HG03558 (cell line): Measurements from ENCODE around the gene MATCAP1.

Source experiments
- ATAC-seq: cut with Tn5 transposase; IDR thresholded peaks from one replicate; pipeline ENCODE4 v1.9.1; 2021; ENCODE audit warnings: moderate number of reproducible peaks; ENCODE audit not compliant: unreplicated experiment; ENCODE audit errors: extremely low read depth

Gene MATCAP1

GRCh38 chr16:67208154-67208896 lies 24.6 kb upstream of the MATCAP1 start:
- no peak for ATAC-seq

GRCh38 chr16:67207249-67208091 lies 23.7 kb upstream of the MATCAP1 start:
- no peak for ATAC-seq

GRCh38 chr16:67206838-67207248 lies 23.1 kb upstream of the MATCAP1 start:
- ATAC-seq, result no peak

GRCh38 chr16:67206129-67206837 lies 22.5 kb upstream of the MATCAP1 start:
- ATAC-seq, result no peak

- ATAC-seq, result no peak
Measured at GRCh38 chr16:67204076-67204475, 20.3 kb upstream of the MATCAP1 start.

- ATAC-seq, result no peak
Measured at GRCh38 chr16:67202956-67203493, 19.3 kb upstream of the MATCAP1 start.

- no peak for ATAC-seq
Measured at GRCh38 chr16:67202426-67202825, 18.7 kb upstream of the MATCAP1 start.

- ATAC-seq, result no peak
Measured at GRCh38 chr16:67201411-67202345, 17.9 kb upstream of the MATCAP1 start.

- ATAC-seq, result no peak
Measured at GRCh38 chr16:67200491-67200890, 16.7 kb upstream of the MATCAP1 start.

GRCh38 chr16:67199808-67200198 lies 16.0 kb upstream of the MATCAP1 start:
- ATAC-seq, result no peak

- ATAC-seq, result no peak
Measured at GRCh38 chr16:67199011-67199807, 15.4 kb upstream of the MATCAP1 start, which contains the start of gene ELMO3. TSS of gene ELMO3 (plus strand) at chr16:67199131. CDS start at chr16:67199327, 196 bp downstream.

- ATAC-seq, result no peak
Measured at GRCh38 chr16:67198238-67198734, 14.5 kb upstream of the MATCAP1 start.

GRCh38 chr16:67197704-67198103 lies 13.9 kb upstream of the MATCAP1 start:
- ATAC-seq, result no peak

GRCh38 chr16:67196881-67197280 lies 13.1 kb upstream of the MATCAP1 start:
- no peak for ATAC-seq

- ATAC-seq, result no peak
Measured at GRCh38 chr16:67195676-67196075, 11.9 kb upstream of the MATCAP1 start.

GRCh38 chr16:67194260-67194659 lies 10.5 kb upstream of the MATCAP1 start:
- ATAC-seq, result no peak

- no peak for ATAC-seq
Measured at GRCh38 chr16:67193536-67193935, 9.8 kb upstream of the MATCAP1 start.

GRCh38 chr16:67192781-67193361 lies 9.1 kb upstream of the MATCAP1 start:
- ATAC-seq, result no peak
